HG03139 (cell line): ENCODE data around the gene C10orf143.
"Not testable (repeated sequence)": the region's sequence is repeated elsewhere in the genome, so short reads cannot be mapped to it uniquely, and the experiment has no call there.

Experiments used
- ATAC-seq: cut with Tn5 transposase; IDR thresholded peaks from one replicate; pipeline ENCODE4 v1.9.1; 2021; ENCODE audit not compliant: unreplicated experiment

The C10orf143 gene

DNA sequence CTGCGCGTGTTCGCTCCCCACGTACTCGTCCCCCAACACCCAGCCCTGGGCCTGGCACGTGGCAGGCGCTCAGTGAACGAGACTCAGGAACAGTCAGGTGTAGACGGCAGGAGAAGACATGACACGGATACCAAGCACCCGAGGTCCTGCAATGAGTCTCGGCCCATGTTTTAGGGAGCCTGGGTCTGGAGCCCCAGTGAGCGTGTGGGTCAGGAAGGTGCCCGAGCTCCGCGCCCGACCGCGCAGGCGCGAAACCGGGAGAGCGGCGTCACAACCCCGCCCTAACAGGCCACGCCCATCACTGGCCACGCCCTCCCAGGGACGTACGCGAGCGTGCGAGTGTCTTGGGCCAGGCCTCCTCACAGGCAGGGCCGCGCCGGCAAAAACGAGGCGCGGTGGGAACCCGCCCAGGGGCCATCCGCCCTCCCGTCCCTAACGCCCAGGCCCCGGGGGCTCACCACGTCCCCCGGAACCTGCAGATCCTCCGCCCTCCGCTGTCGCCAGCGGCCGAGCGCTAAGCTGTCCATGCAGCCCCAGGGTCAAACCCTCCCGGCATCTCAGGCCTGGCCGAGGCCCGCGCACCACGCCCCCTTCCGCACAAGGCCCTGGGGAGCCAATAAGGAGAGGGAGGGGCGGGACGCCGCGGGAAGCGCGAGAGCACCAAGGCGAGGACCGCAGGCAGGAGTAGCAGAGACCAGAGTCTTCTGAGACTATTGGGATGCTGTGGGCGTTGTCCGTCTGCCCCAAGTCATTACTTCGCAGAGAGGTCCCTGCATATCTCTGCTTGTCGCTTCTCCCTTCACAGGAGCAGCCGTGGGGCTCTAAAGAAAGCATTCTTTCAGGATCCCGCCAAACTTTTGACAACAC, at the start of gene C10orf143:
Gene C10orf143 (minus strand): TSS at position 585 of the 867 bp plus-strand sequence. CDS start 58 bp downstream, at position 527.
- ATAC-seq, result peak; percentile 74

DNA sequence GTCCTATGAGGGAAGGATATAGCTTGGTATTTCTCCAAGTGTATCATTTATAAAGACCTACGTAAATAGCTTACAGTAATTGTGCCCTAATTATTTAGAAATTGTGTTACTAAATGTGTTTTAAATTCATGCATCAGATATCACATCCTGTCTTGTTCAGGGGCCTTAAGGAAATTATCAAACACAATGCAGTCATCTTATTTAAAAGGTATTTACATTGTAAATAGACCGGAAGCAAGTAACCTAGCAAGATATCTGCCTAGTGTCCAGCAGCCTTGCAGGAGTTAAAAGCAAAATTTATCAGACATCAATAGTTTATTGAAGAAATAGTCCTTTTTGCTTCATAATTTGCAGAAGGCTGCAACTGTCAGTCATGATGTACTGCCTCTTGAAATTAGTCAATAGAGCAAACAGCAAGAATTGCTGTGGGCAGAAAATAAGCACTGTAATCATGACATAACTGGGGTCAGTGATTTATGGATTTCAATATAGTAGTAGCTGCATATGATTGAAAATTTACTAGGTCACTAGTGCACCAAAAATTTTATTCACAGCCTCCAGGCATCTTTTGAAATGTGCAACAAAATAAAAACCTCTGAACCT, 48.7 kb upstream of the C10orf143 start:
- ATAC-seq, result no peak

DNA sequence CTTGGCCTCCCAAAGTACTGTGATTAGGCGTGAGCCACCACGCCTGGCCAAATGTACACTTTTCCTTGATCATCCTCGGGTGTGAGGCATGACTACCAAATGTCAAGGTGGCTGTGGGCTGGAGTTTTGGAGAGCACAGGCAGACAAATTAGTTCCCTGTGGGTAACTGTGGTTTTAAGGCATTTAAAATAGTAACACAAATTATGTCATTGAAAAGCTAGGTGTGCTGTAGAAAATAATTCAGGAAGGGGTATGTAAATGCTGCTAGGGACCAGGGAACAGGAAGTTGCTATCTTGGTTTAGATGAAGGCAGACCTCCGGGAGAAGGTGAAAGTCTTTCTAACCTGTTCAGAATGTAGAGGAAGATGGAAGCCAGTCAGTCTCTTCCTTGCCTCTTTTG, 35.4 kb upstream of the C10orf143 start:
- ATAC-seq, result no peak

DNA sequence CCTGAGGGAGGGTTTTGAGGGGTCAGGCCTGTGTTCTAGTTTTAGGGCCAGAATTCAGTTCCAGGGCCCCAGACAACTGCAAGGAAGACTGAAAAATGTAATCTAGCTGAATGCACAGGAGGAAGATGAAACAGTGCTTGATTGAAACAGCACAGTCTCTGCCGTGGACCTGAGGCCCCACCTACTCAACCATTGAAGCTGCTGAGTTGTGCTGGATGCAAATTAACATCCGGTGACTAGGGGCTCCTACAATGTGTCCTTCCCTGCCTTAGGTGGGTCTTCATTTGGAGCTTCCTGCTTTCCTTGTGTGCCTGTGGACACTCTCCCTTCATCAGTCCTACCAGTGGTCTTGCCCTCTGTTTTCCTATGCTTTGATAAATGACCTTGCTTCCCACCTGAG, 31.2 kb upstream of the C10orf143 start:
- ATAC-seq, result peak; percentile 93

DNA sequence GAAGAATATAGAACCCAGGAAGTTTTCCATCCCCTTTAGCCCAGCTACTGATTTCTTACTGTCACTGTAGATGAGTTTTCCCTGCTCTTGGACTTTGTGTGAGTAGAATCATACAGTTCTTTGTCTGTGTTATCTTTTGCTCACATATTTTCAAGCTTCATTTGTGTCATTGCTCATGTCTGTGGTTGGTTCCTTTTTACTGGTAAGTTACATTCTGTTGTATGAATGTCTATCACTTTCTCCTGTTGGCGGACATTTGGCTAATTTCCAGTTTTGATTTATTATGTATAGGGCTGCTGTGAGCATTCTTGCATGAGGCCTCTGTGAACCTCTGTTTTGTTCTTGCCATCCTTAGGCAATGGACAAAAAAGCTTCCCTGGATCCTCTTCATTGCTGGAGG, 30.8 kb upstream of the C10orf143 start:
- ATAC-seq, result peak; percentile 16

DNA sequence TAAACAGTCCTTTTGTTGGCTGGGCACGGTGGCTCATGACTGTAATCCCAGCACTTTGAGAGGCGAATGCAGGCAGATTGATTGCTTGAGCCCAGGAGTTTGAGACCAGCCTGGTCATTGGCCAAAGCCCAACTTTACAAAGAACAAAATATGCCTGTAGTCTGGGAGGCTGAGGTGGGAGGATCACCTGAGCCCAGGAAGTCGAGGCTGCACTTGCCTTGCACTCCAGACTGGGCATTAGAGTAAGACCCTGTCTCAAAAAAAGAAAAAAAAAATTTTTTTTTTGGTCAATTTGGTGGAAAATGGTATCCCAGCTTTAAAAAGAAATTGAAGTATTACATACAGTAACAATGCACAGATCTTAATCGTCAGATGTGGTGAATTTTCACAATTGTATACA, 30.4 kb upstream of the C10orf143 start:
- no peak for ATAC-seq

DNA sequence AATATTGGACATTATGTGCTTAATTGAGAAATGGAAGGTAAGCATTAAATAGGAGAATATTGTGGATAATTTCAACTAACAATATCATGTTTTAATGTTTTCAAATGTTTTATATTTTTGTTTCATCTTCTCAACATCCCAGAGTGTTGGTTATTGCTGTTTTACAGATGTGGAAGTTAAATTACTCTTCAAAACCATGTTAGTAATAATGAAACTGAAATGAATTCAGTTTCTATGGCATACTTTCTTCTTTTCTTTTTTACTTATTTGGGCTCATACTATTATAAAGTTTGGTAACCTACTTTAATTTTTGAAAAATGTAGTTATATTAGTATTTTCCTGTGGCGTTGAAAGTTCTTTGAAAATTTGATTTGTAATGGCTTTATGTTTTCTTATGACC, 29.8 kb upstream of the C10orf143 start:
- no peak for ATAC-seq

DNA sequence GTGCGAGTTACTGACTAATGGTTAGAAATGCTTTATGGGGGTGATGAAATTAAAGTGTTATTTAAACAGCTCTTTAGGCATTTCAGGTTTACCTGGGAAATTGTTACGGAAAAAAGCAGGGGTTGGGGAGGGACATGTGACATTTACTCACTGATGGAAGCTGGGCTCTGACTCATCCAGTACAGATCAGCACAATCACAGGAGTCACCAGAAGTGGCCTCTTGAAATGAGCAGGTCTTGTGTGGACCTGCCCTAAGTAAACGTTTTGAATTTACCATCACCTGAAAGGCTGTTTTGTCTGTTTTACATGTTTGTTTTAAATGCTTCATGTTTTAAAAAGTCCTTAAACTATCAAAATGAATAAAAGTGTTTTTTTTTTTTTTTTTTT, 27.8 kb upstream of the C10orf143 start:
- no peak for ATAC-seq

DNA sequence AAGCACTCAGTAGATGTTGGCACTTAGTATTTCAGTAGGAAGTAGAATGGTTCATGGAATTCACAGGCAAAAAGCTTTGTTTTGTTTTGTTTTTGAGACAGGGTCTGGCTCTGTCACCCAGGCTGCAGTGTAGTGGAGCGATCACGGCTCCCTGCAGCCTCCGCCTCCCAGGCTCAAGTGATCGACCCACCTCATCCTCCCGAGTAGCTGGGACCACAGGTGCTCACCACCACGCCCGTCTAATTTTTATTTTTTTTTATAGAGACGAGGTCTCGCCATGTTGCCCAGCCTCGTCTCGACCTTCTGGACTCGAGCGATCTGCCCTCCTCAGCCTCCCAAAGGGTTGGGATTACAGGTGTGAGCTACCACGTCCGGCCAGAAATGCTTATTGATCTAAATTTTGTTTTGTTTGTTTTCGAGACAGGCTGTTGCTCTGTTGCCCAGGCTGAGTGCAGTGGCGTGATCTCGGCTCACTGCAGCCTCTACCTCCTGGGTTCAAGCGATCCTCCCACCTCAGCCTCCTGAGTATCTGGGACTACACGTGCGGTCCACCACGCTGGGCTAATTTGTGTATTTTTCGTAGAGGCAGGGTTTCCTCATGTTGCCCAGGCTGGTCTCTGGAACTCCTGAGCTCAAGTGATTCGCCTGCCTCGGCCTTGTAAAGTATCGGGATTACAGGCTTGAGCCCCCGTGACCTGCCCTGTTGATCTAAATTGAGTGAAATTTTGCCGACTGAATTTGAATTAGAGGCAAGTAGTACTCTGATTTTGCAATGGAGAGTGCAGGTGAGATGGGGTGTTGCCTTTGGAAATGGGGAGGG, 27.2 kb upstream of the C10orf143 start:
- ATAC-seq, result no peak

DNA sequence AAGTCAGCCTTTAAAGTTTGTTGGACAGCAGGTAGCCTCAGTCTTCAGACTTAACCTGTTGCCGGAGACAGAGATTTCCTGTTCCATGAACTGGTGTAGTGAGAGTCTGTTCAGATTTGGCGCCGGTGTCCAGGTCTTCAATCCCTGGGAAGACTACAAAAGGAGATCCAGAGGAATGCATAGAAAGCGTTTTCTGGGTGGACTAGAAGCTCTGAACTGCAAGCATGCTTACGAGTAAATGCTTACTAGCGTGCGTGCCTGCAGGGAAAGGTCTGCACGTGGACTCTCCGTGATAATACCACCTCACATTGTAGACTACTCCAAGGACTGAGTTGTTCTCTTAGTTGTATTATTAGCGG, 26.4 kb upstream of the C10orf143 start:
- no peak for ATAC-seq

DNA sequence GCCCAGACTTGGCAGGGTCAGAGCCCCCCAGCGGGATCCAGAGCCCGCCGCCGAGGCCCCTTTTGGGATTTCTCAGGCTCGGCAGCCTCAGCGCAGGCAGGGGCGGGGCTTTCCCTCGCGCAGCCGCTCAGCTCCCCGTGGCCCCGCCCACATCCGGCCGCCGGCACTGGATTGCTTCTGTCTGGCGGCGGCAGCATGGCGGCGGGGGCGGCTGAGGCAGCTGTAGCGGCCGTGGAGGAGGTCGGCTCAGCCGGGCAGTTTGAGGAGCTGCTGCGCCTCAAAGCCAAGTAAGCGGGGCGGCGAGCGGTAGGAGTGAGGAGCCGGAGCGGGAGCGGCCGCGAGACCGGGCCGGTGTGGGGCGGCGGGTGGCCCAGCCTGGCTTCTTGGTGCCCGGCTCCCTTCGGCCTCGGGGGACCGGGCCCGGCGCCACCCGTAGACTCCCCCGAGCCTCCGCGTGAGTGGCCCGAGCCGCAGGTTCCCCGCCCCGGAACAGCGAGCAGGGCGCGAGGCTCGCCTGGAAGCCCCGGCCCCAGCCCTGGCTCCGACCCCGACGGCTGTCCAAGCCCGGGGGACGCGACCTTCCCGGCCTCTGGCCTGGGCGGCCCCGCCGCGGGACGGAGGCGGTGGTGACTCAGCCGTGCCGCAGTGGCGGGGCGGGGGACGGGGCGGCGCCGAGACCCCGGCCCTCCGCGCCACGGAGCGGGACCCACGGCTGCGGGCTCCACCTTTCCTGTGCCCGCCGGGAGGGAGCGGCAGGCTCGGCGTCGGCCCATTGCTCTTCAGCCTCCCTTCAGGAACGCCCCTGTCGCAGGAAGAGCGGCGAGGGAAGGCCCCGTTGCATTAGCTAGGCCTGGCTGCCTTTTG, 25.8 kb upstream of the C10orf143 start, which contains the start of gene GLRX3:
Gene GLRX3 (plus strand): TSS at position 166 of the 864 bp plus-strand sequence. CDS start 30 bp downstream, at position 196.
- ATAC-seq, result peak; percentile 81

DNA sequence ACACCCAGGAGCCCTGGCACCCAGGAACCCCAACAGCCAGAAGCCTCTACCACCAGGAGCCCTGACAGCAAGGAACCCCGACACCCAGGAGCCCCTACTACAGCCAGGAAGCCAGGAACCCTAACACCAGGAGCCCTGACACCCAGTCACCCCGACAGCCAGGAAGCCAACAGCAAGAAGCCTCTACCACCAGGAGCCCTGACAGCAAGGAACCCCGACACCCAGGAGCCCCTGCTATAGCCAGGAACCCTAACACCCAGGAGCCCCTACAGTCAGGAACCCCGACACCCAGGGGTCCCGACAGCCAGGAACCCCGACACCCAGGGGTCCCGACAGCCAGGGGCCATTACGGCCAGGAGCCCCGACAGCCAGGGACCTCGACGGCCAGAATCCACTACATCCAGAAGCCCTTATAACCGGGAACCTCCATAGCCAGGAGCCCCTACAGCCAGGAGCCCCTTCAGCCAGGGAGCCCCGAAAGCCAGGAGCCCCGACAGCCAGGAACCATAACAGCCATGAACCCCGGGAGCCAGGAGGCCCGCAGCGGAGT, 25.1 kb upstream of the C10orf143 start:
- ATAC-seq, result no peak

DNA sequence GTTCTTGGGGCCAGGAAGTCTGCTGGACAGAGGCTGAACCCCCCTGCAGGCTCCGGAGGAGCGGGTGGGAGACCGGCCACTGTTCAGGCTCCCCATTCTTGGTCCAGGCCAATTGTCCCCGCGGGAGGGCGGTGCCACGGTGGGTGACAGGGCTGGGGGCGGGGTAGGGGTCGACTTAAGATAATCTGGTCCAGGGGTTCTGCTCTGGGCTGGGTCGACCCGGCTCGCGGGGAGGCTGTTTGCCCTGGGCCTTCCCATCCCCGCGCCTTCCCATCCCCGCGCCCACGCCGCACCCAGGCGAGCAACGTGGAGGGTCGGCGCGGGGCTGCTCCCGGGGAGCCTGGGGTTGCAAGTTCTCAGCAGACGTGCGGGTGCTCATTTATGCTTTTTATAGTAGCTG, 18.3 kb upstream of the C10orf143 start:
- ATAC-seq, result no peak

DNA sequence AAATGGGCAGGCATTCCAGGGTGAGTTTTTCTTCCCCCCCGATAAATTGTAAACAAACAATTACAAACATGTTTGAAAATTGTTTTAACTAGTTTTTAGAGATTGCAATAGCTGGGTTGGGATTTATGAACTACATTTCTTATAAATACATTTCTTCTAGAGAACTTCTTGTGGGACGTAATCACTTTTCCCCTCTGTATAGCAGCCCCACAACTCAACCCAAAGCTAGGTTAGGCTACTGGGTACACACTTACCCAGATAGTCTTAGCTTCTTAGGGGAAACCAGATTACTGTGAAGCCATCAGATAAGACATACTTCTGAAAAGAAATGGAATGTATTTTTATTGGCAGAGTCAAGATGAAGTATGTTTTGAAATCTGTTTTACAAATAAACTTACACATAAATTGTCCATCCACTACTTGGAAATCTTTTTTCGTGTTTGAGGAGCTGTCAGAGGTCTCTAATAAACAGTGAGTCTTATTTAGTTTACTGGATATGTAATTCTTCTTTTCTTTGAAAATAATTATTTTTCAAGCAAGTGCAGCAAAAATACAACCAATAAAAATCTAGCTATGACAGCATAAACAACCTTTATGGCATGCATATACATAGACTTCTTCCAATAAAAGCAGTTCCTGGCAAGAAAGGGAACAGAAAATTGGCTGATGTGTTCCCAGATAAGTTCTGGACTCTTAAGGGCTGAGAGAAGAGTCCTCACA, 17.6 kb upstream of the C10orf143 start:
- no peak for ATAC-seq

DNA sequence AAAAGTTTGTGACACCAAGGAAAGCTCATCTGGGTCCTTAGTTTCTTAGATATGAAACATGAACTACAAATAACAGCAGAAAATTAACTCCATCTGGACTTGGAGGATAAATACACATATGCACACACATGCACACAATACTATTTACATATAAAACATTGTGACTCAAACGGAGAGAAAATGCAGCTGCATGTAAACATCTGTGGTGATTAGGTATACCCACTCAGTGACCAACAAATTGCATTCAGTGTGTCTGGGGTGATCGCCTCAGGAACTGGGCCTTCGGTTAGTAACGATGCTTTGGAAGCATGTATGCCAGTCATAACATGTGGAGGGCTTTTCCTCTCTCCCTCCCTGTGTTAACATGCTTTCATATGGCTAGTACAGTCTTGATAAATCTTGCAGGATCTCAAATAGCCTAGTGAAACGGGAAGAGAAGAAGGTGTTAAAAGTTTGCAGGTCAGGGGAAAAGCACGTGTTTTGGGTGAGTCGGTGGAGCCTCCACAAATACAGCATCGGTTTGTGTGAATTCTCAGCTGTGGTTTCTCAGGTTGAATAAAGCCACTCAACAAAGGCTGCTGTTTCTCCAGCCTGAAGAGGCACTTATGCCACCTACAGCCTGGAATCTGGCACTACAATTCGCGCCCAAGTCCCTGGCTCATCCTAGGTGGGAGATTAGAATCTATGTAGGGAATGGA, 16.9 kb upstream of the C10orf143 start:
- peak; percentile 99 for ATAC-seq

DNA sequence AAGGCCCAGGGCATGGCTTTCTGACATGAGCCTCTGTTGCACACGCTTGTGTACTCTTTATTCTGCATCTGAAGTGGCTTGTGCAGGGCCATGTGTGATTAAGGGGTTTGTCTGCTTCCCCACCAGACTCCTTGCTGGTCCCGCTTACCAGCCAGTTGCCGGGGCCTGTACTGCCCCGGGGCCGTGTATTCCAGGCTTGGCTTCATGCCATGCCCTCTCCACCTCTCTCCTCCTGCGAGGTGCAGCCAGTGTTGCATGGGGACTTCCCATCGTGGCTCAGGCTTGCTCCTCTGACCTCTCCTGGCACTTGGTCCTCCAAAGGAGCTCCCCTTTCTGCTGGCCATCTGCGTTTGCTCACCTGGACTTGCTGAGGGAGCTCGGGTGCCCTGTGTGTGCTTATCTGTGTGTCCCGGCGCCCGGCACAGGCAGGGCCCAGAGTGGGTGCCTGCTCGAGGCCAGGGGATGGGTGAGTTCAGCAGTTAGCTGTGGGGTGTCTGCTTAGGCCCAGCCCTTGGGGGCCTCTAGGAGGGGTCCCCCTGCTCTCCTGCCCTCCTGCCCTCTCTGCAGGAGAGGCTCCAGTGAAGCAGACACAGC, 11.0 kb upstream of the C10orf143 start:
- no peak for ATAC-seq

DNA sequence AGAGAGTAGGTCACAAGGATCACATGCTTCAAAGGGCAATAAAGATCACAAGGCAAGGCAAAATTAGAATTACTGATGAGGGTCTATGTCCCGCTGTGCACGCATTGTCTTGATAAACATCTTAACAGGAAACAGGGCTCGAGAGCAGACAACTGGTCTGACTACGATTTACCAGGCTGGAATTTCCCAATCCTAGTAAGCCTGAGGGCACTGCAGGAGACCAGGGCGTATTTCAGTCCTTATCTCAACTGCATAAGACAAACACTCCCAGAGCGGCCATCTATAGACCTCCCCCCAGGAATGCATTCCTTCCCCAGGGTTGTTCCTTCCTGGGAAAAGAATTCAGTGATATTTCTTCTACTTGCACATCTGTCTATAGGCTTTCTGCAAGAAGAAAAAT, 6.9 kb upstream of the C10orf143 start:
- not testable (repeated sequence) for ATAC-seq

DNA sequence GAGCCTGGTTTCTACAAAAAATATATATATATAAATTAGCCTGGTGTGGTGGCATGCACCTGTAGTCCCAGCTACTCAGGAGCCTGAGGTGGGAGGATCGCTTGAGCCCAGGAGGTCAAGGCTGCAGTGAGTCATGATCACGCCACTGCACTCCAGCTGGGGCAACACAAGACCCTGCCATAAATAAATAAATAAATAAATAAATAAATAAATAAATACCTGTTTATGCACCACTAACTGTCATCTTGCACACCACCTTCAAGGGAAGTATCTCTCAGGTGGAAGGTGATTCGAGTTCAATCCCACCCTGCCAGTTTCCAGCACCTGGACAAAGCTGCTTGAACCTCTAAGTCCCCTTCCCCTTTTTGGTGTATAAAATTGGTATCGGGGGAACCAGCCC, 6.3 kb upstream of the C10orf143 start:
- ATAC-seq, result not testable (repeated sequence)

DNA sequence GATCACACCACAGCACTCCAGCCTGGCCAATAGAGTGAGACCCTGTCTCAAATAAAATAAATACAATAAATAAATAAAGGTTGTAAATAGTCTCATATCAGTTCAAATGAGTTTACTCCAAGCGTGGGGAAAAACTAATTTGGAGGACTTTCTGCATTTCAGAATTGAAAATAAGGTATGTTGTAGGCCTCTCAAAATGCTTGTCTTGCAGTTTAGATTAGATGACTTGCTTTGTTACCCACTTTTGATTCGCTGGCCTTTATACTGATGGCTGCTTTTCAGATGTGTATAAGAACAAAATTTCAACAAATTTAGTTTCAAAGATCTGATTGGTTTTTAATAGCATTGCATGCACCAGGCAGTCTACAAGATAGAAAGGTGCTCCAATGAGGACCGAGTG, 2.2 kb upstream of the C10orf143 start:
- no peak for ATAC-seq
